Renal cortex interstitium (tissue), 11 donors: ENCODE results near the gene GOLGA3. TPM values are rescaled to one million over a fixed set of nuclear protein-coding genes. Genes with fewer than 3 reads are reported as not detected.
"Not testable (repeated sequence)": the region's sequence is repeated elsewhere in the genome, so short reads cannot be mapped to it uniquely, and the experiment has no call there.

Experiments
- DNase-seq, 11 donors: peaks; one replicate each; pipeline ENCODE4 v3.0.0-alpha.2; 2013; ENCODE audit warnings: low read depth in 9 of 11, low spot score in 4 of 11; ENCODE audit errors: extremely low read depth in 1 of 11
- polyA plus RNA-seq, 3 donors: library from polyadenylated mRNA; unstranded; fragments of 120-200 nt; gene quantifications; one replicate each; pipeline ENCODE4 v1.2.1, GENCODE V29; 2013; ENCODE audit not compliant: insufficient read length in 3 of 3

The GOLGA3 gene
- polyA plus RNA-seq, 3 donors, result 22.0 to 32.3 (median 30.6) TPM

GRCh38 chr12:132765361-132765760, 63.3 kb downstream of the GOLGA3 start:
- no peak for DNase-seq

GRCh38 chr12:132764231-132764630, 64.4 kb downstream of the GOLGA3 start:
- DNase-seq, result no peak

- peak; percentile 68 to 87 (median 83) for DNase-seq
These were observed 66.6 kb downstream of the GOLGA3 start for GRCh38 chr12:132761921-132762583.

- DNase-seq, result peak in 3 of 11 donors; percentile 11 to 35 (median 18)
These were observed 67.4 kb downstream of the GOLGA3 start, which contains the start of gene ANKLE2 for GRCh38 chr12:132761032-132761920. ANKLE2 (minus strand) TSS chr12:132761832; CDS start chr12:132761798, 34 bp downstream.

- DNase-seq, result no peak
These were observed 69.3 kb downstream of the GOLGA3 start for GRCh38 chr12:132759359-132759758.

GRCh38 chr12:132758825-132759224, 69.8 kb downstream of the GOLGA3 start:
- not testable (repeated sequence) for DNase-seq

- no peak for DNase-seq
These were observed 74.3 kb downstream of the GOLGA3 start for GRCh38 chr12:132754160-132754932.

GRCh38 chr12:132753670-132754069, 75.0 kb downstream of the GOLGA3 start:
- DNase-seq, result not testable (repeated sequence)

GRCh38 chr12:132748319-132748718, 80.3 kb downstream of the GOLGA3 start:
- no peak for DNase-seq

GRCh38 chr12:132747896-132748295, 80.8 kb downstream of the GOLGA3 start:
- no peak for DNase-seq

- no peak for DNase-seq
These were observed 81.3 kb downstream of the GOLGA3 start for GRCh38 chr12:132747395-132747794.

- DNase-seq, result no peak
These were observed 82.1 kb downstream of the GOLGA3 start for GRCh38 chr12:132746613-132747012.

- DNase-seq, result no peak
These were observed 84.8 kb downstream of the GOLGA3 start for GRCh38 chr12:132743831-132744230.

GRCh38 chr12:132741620-132742019, 87.0 kb downstream of the GOLGA3 start:
- DNase-seq, result no peak

- DNase-seq, result no peak
These were observed 88.0 kb downstream of the GOLGA3 start for GRCh38 chr12:132740652-132741051.

- no peak for DNase-seq
These were observed 88.4 kb downstream of the GOLGA3 start for GRCh38 chr12:132740313-132740646.

GRCh38 chr12:132739600-132740312, 88.9 kb downstream of the GOLGA3 start:
- no peak for DNase-seq

GRCh38 chr12:132736913-132737312, 91.8 kb downstream of the GOLGA3 start:
- no peak for DNase-seq

GRCh38 chr12:132736378-132736777, 92.3 kb downstream of the GOLGA3 start:
- DNase-seq, result no peak
